ENCODE results near the gene CCK. TPM values are rescaled to one million over a fixed set of nuclear protein-coding genes. Genes with fewer than 3 reads are reported as not detected.

CCK gene
- total RNA-seq, 4 donors from 2014 or later = 0.93 to 13.6 (median 4.5) TPM

DNA sequence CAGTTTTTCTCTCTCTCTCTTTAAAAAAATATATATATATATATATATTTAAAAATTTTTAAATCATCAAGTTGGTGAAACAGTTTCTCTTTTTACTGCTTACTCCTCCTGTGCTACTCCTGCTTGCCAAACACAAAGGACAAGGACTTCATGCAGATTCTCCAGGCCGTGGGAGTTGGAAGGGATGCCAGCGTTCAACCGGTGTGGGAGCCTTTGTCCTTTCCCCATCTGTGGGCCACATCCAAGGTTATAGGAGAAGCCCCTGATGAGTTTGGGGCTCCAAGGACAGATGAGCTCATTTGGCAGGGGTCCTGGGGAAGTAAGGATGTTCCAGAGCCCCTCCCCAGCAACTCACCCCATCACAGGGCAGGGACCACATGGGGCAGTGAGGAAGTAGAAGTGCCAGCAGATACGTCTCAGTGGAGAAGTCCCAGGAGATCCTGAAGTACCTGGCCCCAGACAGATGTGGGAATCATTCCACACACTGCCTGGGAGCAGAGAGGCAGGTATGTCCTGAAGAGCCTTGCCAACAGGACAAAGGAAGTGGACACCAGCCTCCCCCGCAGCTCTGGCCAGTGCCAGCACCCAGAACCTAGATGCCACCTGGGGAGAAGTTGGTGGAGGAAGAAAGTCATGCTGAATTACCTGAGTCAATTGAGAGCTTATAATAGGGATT is 36.6 kb downstream of the CCK start:
- WGBS, 2 donors (ENCODE audit: low coverage in 1 of 2) = 59 to 68% methylated on average over 4 of the region's 5 CpGs
- Histone ChIP-seq H3K27me3 (peaks cover 8% of the 10 kb centered on the region), H3K36me3 (peaks cover 0 to 4% of the 10 kb centered on the region in 2 donors), H3K27ac (no peak overlapping the region), H3K4me1 (peaks cover 0 to 18% (median 0%) of the 10 kb centered on the region in 3 donors), H3K9me3 (no peaks in the 10 kb centered on the region), H3K4me3 (no peak overlapping the region)
- ATAC-seq = no peak
- TF ChIP-seq, protein P1, sequence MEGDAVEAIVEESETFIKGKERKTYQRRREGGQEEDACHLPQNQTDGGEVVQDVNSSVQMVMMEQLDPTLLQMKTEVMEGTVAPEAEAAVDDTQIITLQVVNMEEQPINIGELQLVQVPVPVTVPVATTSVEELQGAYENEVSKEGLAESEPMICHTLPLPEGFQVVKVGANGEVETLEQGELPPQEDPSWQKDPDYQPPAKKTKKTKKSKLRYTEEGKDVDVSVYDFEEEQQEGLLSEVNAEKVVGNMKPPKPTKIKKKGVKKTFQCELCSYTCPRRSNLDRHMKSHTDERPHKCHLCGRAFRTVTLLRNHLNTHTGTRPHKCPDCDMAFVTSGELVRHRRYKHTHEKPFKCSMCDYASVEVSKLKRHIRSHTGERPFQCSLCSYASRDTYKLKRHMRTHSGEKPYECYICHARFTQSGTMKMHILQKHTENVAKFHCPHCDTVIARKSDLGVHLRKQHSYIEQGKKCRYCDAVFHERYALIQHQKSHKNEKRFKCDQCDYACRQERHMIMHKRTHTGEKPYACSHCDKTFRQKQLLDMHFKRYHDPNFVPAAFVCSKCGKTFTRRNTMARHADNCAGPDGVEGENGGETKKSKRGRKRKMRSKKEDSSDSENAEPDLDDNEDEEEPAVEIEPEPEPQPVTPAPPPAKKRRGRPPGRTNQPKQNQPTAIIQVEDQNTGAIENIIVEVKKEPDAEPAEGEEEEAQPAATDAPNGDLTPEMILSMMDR (IDR thresholded peaks at IDR 0.05) = no peak
- TF ChIP-seq POLR2A (IDR thresholded peaks at IDR 0.05) (no peak), POLR2AphosphoS5 (IDR thresholded peaks at IDR 0.05) (no peak), EP300 (IDR thresholded peaks at IDR 0.05) (no peak)

DNA sequence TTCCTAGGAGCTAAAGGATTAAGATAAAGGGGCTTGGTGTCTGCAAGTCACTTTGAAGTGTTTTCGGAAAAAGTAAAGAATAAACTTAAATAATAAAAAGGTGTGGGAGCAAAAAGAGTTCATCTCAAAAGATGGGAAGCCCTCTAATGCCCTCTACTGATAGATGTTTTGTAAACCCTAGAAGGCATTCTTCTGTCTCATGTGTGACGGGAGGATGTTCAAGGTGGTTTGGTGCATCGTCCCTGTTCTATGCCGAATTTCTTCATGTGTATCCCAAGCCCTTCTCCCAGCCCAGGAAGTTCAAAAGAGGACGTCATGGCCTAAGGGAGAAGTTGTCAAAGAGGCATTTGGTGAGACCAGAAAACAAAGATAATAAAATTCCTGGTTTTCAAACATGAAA is 37.2 kb downstream of the CCK start:
- Histone ChIP-seq H3K4me1 (peaks cover 0 to 23% (median 0%) of the 10 kb centered on the region in 3 donors), H3K27ac (no peak overlapping the region), H3K27me3 (peaks cover 2% of the 10 kb centered on the region), H3K4me3 (no peak overlapping the region), H3K9me3 (no peaks in the 10 kb centered on the region), H3K36me3 (peaks cover 0 to 10% of the 10 kb centered on the region in 2 donors)
- no peak for ATAC-seq
- 40 to 48% methylated on average over 5 of the region's 5 CpGs for WGBS, 2 donors (ENCODE audit: low coverage in 1 of 2)
- TF ChIP-seq POLR2A (IDR thresholded peaks at IDR 0.05) (no peak), POLR2AphosphoS5 (IDR thresholded peaks at IDR 0.05) (no peak), EP300 (IDR thresholded peaks at IDR 0.05) (no peak)
- TF ChIP-seq, protein P1 (IDR thresholded peaks at IDR 0.05) = no peak

DNA sequence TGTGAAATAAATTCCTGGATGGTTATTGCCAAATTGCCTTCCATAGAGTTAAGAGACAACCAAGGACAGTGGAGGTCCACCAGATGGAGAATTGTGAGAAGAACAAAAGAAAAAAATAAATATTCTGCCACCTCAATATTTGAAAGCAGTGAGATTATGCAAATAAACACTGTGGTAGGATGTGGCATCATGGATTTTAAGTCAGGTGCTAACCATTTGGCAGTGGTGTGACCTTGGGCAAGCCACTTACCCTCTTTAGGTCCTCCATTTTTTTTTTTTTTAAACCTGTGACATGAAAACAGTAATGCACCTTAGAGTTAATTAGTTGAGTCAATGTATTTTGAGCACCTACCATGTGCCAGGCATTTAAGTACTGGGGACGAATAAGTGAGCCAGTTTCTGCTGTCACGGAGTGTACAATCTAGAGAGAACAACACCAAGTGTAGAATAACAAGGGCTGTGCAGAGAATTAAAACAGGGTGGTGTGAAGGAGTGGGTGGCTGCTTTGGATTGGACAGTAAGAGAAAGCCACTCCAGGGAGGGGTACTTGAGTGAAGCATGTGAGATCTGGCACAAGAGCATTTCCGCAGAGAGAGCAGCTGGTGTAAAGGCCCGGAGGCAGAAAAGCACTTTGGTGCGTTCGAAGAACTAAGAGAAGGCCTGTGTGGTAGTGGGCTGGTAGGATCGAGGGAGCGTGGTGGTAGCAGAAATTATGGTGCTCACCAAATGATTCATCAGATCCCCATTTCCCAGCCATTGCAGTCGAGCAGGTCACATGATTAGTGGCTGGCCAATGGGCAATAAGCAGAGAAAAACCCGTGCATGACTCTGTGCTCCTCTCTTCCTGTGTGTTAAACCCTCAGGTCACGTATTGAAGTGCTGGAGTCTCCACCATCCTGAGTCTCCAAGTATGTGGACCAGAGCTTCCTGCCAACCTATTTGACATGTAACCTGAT is 39.2 kb downstream of the CCK start:
- TF ChIP-seq, protein P1 (IDR thresholded peaks at IDR 0.05) = no peak
- TF ChIP-seq EP300 (IDR thresholded peaks at IDR 0.05) (no peak), POLR2AphosphoS5 (IDR thresholded peaks at IDR 0.05) (no peak), POLR2A (IDR thresholded peaks at IDR 0.05) (no peak)

DNA sequence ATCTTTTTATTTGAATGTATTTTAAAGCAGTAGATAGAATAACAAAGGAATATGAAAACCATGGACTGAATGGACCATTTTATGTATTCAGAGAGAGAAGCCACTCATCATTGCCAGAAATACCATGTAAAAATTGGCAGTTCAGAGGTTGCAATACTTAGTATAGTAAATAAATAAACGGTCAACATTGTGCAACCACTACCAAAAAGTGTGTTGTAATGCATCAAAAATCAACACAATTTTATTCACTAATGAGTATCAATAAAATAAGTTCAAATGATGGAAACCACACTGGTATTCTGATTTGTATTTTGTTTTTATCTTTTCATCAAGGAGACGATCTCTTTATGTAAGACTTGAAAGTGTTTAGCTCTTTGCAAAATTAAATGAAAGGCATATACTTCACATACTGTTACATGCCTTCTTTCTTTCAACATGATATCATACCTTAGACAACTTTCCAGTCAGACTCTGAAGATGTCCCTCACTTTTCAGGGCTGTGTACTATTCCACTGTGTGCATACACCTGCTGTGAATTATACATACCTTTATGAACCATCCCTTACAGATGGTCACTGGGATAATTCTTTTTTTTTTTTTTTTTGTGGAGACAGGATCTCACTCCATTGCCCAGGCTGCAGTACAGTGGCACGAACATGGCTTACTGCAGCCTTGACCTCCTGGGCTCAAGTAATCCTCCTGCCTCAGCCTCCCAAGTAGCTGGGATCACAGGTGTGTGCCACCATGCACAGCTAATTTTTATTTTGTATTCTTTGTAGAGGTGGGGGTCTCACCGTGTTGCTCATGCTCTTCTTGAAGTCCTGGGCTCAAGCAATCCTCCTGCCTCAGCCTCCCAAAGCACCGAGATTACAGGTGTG is 40.3 kb downstream of the CCK start:
- Histone ChIP-seq H3K27me3 (no peaks in the 10 kb centered on the region), H3K4me3 (no peak overlapping the region), H3K27ac (peak overlapping the region in 1 of 4 donors; percentile 59), H3K4me1 (peaks cover 0 to 23% (median 0%) of the 10 kb centered on the region in 3 donors), H3K36me3 (peaks cover 0 to 40% of the 10 kb centered on the region in 2 donors), H3K9me3 (no peaks in the 10 kb centered on the region)
- ATAC-seq = no peak
- 78 to 91% methylated on average over 2 to 5 of the region's 5 CpGs for WGBS, 2 donors (ENCODE audit: low coverage in 1 of 2)
- TF ChIP-seq POLR2AphosphoS5 (IDR thresholded peaks at IDR 0.05) = no peak
- TF ChIP-seq, protein P1 (IDR thresholded peaks at IDR 0.05) = no peak

More for the DNA sequence above, 39.2 kb downstream of the CCK start:
- WGBS, 2 donors (ENCODE audit: low coverage in 1 of 2) = 81 to 82% methylated on average over 6 to 11 of the region's 11 CpGs
- H3K27ac ChIP-seq = no peak overlapping the region
- H3K27me3 ChIP-seq = no peaks in the 10 kb centered on the region
- no peak overlapping the region for H3K4me3 ChIP-seq
- H3K36me3 ChIP-seq = peaks cover 0 to 30% of the 10 kb centered on the region in 2 donors
- H3K9me3 ChIP-seq = no peaks in the 10 kb centered on the region
- H3K4me1 ChIP-seq = peaks cover 0 to 23% (median 0%) of the 10 kb centered on the region in 3 donors
- no peak for ATAC-seq

Measured in gastroesophageal sphincter (tissue), 4 donors.